Left ventricle myocardium inferior (tissue), 1 donor: ENCODE results near the gene CCNB2. TPM values are rescaled to one million over a fixed set of nuclear protein-coding genes. Genes with fewer than 3 reads are reported as not detected.

Source experiments
- DNase-seq: peaks from one replicate; pipeline ENCODE4 v3.0.0-alpha.2; 2020
- H3K27ac ChIP-seq: fragments of 200-600 bp; replicated peaks from 2 replicates; pipeline ENCODE4 v1.8.0; 2021
- H3K27me3 ChIP-seq: fragments of 200-600 bp; 2 replicates; pipeline ENCODE4 v1.8.0; 2021; ENCODE audit warnings: low read depth
- H3K36me3 ChIP-seq: fragments of 200-600 bp; 2 replicates; pipeline ENCODE4 v1.8.0; 2021
- H3K4me1 ChIP-seq: fragments of 200-600 bp; 2 replicates; pipeline ENCODE4 v1.8.0; 2021
- H3K4me3 ChIP-seq: fragments of 200-600 bp; 2 replicates; pipeline ENCODE4 v1.8.0; 2021; ENCODE audit warnings: mild to moderate bottlenecking, moderate library complexity
- H3K9me3 ChIP-seq: fragments of 200-600 bp; replicated peaks from 2 replicates; pipeline ENCODE4 v1.8.0; 2021
- intact Hi-C: fragments of 100-400 bp; cut with micrococcal nuclease; formaldehyde crosslinking; loops from one replicate; pipeline ENCODE4 v1.11.0; 2022
- total RNA-seq: library from RNA; stranded (reverse); fragmentation: NEBNext Ultra II Directional; extraction: Animal tissue kit (Norgen Biotek cat#: 25700); gene quantifications from one replicate; pipeline ENCODE4 v1.2.1, GENCODE V29; 2021
- TF ChIP-seq, protein P1 (sequence below): fragments of 200-600 bp; IDR thresholded peaks from 2 replicates; pipeline ENCODE4 v1.8.0; 2021; ENCODE audit warnings: antibody characterized with exemption, mild to moderate bottlenecking, borderline replicate concordance
- donor health status: DM: no; HTN: yes; CAD: no; lungs with severe emphysema.

Gene CCNB2
- total RNA-seq, 1 donor from 2014 or later = 0.55 TPM

- H3K4me1 ChIP-seq = peaks cover 13% of the 10 kb centered on the region
- H3K4me3 ChIP-seq = peak overlapping the region; percentile 69
- intact Hi-C loops = no loop called here
- no peak overlapping the region for H3K27ac ChIP-seq
- H3K36me3 ChIP-seq = no peaks in the 10 kb centered on the region
- no peaks in the 10 kb centered on the region for H3K27me3 ChIP-seq
- DNase-seq = no peak
- no peaks in the 10 kb centered on the region for H3K9me3 ChIP-seq
- TF ChIP-seq, protein P1, sequence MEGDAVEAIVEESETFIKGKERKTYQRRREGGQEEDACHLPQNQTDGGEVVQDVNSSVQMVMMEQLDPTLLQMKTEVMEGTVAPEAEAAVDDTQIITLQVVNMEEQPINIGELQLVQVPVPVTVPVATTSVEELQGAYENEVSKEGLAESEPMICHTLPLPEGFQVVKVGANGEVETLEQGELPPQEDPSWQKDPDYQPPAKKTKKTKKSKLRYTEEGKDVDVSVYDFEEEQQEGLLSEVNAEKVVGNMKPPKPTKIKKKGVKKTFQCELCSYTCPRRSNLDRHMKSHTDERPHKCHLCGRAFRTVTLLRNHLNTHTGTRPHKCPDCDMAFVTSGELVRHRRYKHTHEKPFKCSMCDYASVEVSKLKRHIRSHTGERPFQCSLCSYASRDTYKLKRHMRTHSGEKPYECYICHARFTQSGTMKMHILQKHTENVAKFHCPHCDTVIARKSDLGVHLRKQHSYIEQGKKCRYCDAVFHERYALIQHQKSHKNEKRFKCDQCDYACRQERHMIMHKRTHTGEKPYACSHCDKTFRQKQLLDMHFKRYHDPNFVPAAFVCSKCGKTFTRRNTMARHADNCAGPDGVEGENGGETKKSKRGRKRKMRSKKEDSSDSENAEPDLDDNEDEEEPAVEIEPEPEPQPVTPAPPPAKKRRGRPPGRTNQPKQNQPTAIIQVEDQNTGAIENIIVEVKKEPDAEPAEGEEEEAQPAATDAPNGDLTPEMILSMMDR = no peak
These were observed 908 bp downstream of the CCNB2 start for GRCh38 chr15:59105854-59106253.

DNA sequence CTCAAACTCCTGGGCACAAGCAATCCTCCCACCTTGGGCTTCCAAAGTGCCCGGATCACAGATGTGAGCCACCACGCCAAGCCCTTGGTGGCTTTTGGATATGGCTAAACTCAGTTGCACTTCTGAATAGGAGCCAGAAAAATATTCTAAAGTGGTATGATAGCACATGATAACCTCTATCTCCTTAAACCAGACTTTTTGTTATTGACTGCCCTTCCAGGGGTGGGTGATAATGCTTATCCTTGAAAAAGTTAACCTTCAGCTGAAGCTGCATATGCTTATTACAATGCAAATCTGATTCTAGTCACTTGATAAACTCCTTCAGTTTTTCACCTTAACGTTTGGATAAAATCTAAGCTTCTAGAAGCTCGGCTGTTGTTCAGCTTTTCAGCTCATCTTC is 6.3 kb downstream of the CCNB2 start:
- Histone ChIP-seq H3K27me3 (no peaks in the 10 kb centered on the region), H3K4me1 (no peaks in the 10 kb centered on the region), H3K9me3 (no peaks in the 10 kb centered on the region), H3K36me3 (no peaks in the 10 kb centered on the region), H3K4me3 (no peak overlapping the region), H3K27ac (no peak overlapping the region)
- TF ChIP-seq, protein P1 = no peak
- intact Hi-C loops = no loop called here
- DNase-seq = no peak

DNA sequence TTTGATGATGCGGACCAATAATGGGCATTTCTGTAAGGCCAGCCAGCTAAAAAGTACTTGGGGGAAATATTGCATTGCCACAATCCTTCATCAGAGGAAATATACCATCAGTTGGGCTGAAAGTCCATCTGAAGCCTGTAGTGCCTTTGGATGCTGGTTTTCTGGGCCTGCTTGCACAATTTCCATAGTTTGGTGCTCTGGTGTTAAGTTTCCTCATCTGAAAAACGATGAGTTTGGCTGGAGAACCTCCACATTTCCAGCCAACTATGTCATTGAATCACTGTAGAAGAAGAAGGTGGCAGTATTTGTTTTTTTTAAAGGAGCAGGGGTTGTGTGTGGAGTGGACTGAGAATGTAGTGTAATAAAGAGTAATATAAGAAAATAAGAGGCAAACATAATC is 10.1 kb downstream of the CCNB2 start:
- no peak for DNase-seq
- TF ChIP-seq, protein P1 = no peak
- H3K9me3 ChIP-seq = no peaks in the 10 kb centered on the region
- H3K36me3 ChIP-seq = no peaks in the 10 kb centered on the region
- no peak overlapping the region for H3K27ac ChIP-seq
- intact Hi-C loops = no loop called here
- H3K27me3 ChIP-seq = no peaks in the 10 kb centered on the region
- H3K4me3 ChIP-seq = no peak overlapping the region
- no peaks in the 10 kb centered on the region for H3K4me1 ChIP-seq

DNA sequence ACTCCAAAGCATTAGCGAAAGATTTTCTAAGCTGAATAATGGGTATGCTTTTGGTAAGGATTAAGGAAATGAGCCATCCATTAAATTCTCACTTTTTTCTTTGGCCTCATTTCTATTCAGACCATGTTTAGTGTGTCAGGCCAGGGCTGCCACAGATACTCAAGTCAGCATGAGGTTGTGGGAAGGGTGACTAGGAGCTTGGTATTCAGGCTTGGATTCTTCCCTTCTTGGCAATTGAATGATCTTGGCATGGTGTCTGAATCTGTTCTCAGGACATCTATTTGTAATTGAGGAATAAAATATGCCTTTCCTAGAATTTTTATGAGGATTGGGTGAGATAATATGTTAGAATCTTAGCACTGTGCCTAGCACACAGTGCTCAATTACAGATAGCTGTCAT is 11.2 kb downstream of the CCNB2 start:
- TF ChIP-seq, protein P1 = no peak
- Histone ChIP-seq H3K27ac (no peak overlapping the region), H3K9me3 (no peaks in the 10 kb centered on the region), H3K4me3 (no peak overlapping the region), H3K36me3 (no peaks in the 10 kb centered on the region), H3K27me3 (no peaks in the 10 kb centered on the region), H3K4me1 (no peaks in the 10 kb centered on the region)
- no peak for DNase-seq
- intact Hi-C loops = no loop called here

DNA sequence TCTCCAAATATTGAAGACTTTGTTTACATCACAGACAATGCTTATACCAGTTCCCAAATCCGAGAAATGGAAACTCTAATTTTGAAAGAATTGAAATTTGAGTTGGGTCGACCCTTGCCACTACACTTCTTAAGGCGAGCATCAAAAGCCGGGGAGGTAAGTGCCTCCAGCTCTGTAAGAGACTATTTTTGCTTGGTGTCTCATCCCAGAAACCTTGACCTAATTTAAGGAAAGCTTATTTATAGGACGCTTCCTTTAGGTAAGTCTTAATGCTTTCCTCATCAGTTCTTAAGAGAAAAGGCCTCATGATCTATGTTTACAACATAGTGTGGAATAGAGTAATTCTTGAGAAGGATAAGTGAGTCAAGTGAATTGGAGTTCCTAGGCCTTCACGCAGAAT is 11.8 kb downstream of the CCNB2 start:
- no peak overlapping the region for H3K27ac ChIP-seq
- TF ChIP-seq, protein P1 = no peak
- H3K27me3 ChIP-seq = no peaks in the 10 kb centered on the region
- DNase-seq = no peak
- intact Hi-C loops = no loop called here
- no peaks in the 10 kb centered on the region for H3K4me1 ChIP-seq
- no peaks in the 10 kb centered on the region for H3K9me3 ChIP-seq
- no peaks in the 10 kb centered on the region for H3K36me3 ChIP-seq
- no peak overlapping the region for H3K4me3 ChIP-seq

DNA sequence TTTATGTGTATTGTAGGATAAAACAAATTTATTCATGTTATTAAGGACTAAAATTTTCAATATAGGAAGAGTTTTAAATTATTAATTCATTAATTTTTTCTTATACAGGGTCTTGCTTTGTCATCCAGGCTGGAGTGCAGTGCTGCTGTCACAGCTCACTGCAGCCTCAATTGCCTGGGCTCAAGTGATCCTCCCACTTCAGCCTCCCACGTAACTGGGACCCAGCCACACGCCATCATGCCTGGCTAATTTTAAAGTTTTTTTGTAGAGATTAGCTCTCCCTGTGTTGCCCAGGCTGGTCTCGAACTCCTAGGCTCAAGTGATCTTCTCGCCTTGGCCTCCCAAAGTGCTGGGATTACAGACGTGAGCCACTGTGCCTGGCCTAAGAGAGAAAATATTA is 14.7 kb downstream of the CCNB2 start:
- intact Hi-C loops = no loop called here
- Histone ChIP-seq H3K4me1 (no peaks in the 10 kb centered on the region), H3K9me3 (no peaks in the 10 kb centered on the region), H3K27me3 (no peaks in the 10 kb centered on the region), H3K27ac (no peak overlapping the region), H3K4me3 (no peak overlapping the region), H3K36me3 (no peaks in the 10 kb centered on the region)
- DNase-seq = no peak
- TF ChIP-seq, protein P1 = no peak
